HG03103 (cell line): ENCODE data around the gene VPS41.
A peak's percentile ranks its signal among the peaks of the same experiment; 100 is the strongest.

Source experiments
- ATAC-seq: cut with Tn5 transposase; IDR thresholded peaks from one replicate; pipeline ENCODE4 v1.9.1; 2021; ENCODE audit warnings: low read depth; ENCODE audit not compliant: unreplicated experiment

Gene VPS41

GRCh38 chr7:38907766-38908165 is 1.2 kb downstream of the VPS41 start:
- no peak for ATAC-seq

GRCh38 chr7:38907066-38907465 is 1.9 kb downstream of the VPS41 start:
- no peak for ATAC-seq

GRCh38 chr7:38905056-38905759 is 3.8 kb downstream of the VPS41 start:
- ATAC-seq: peak; percentile 46

GRCh38 chr7:38903057-38903456 is 5.9 kb downstream of the VPS41 start:
- no peak for ATAC-seq

GRCh38 chr7:38902449-38902848 is 6.5 kb downstream of the VPS41 start:
- ATAC-seq: no peak

- ATAC-seq: no peak
Observed at GRCh38 chr7:38893061-38893460, 15.9 kb downstream of the VPS41 start.

- ATAC-seq: no peak
Observed at GRCh38 chr7:38890597-38890996, 18.4 kb downstream of the VPS41 start.

- ATAC-seq: no peak
Observed at GRCh38 chr7:38889872-38890432, 19.0 kb downstream of the VPS41 start.

GRCh38 chr7:38889079-38889478 is 19.9 kb downstream of the VPS41 start:
- ATAC-seq: no peak

- ATAC-seq: no peak
Observed at GRCh38 chr7:38886265-38886664, 22.7 kb downstream of the VPS41 start.

GRCh38 chr7:38883706-38884105 is 25.3 kb downstream of the VPS41 start:
- ATAC-seq: no peak

GRCh38 chr7:38881947-38882684 is 26.9 kb downstream of the VPS41 start:
- ATAC-seq: no peak

- no peak for ATAC-seq
Observed at GRCh38 chr7:38881015-38881414, 28.0 kb downstream of the VPS41 start.

GRCh38 chr7:38880454-38880853 is 28.5 kb downstream of the VPS41 start:
- ATAC-seq: no peak

GRCh38 chr7:38880035-38880434 is 29.0 kb downstream of the VPS41 start:
- no peak for ATAC-seq

GRCh38 chr7:38878694-38879457 is 30.1 kb downstream of the VPS41 start:
- no peak for ATAC-seq

GRCh38 chr7:38873433-38873832 is 35.6 kb downstream of the VPS41 start:
- no peak for ATAC-seq

GRCh38 chr7:38872202-38872601 is 36.8 kb downstream of the VPS41 start:
- ATAC-seq: no peak

- no peak for ATAC-seq
Observed at GRCh38 chr7:38870147-38870546, 38.8 kb downstream of the VPS41 start.

- ATAC-seq: no peak
Observed at GRCh38 chr7:38863601-38864291, 45.2 kb downstream of the VPS41 start.

- no peak for ATAC-seq
Observed at GRCh38 chr7:38862666-38863065, 46.3 kb downstream of the VPS41 start.
